Right ventricle myocardium inferior (tissue), 1 donor: ENCODE measurements around the gene SLC35F4. TPM values are rescaled to one million over a fixed set of nuclear protein-coding genes. Genes with fewer than 3 reads are reported as not detected.

Source experiments
- ATAC-seq: fragments of 200-7000 bp; cut with Tn5 transposase; one replicate; pipeline ENCODE4 v1.9.1; 2020; ENCODE audit warnings: mild to moderate bottlenecking, moderate library complexity
- DNase-seq: peaks from one replicate; pipeline ENCODE4 v3.0.0; 2021; ENCODE audit errors: missing footprints
- intact Hi-C: fragments of 100-400 bp; cut with DNase I; formaldehyde crosslinking; loops from one replicate; pipeline ENCODE4 v1.11.0; 2022
- total RNA-seq: library from RNA; stranded (reverse); fragmentation: NEBNext Ultra II Directional; extraction: Animal tissue kit (Norgen Biotek cat#: 25700); gene quantifications from one replicate; pipeline ENCODE4 v1.2.1, GENCODE V29; 2021
- donor health status: DM: no; HTN: yes; CAD: no; lungs with severe emphysema.

The SLC35F4 gene
- total RNA-seq, 1 donor from 2014 or later: not detected

DNA sequence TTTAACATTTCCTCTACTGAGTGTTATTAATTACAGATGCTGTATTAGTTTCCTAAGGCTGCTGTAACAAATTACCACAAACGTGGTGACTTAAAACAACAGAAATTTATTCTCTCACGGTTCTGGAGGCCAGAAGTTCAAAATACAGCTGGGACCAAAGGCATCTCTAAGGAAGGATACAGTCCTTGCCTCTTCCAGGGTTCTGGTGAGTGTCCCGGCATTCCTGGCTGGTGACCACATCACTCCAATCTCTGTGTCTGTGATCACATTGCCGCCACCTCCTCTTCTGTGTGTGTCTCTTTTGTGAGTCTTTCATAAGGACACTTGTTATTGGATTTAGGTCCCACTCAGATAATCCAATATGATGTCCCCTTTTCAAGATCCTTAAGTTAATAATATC, 287.1 kb downstream of the SLC35F4 start:
- DNase-seq: no peak
- intact Hi-C loops: no loop called here
- ATAC-seq: no peak

DNA sequence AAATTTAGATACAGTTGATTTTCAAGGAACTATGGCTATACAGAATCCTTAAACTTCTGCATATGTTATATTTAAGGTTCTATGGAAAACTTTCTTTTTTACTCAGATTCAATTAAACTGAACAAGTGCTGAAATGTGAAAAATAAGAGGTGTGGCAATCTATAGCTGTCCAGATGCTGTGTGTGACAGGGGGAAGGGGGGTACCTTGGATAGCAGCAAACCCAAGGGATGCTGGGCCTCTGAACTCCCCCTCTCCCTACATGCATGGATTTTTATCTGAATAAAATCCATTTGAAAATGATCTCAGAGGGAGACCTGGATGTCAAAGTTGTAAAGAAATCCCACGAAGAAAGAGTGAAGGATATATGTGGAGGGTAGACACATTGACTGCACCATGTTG, 289.4 kb downstream of the SLC35F4 start:
- ATAC-seq (no peak), DNase-seq (no peak)
- intact Hi-C loops: no loop called here

DNA sequence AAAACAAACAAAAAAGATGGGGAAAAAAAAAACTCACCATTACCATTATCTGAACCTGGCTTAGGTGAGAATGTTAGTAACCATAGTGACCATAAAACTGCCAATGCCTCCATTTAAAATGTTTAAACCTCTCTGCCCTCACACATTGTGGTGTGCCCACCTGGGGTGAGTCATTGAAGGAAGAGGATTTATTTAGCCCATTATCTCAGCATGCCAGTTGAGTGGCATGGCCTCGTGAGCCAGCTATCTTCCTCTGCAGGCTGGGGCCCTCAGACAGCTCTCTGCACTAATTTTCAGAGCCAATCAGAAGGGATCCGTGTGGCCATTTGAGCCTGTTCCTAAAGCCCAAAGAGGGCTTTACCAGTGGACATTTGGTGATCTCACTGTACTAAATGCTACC, 290.4 kb downstream of the SLC35F4 start:
- DNase-seq (no peak), ATAC-seq (no peak)
- intact Hi-C loops: no loop called here

DNA sequence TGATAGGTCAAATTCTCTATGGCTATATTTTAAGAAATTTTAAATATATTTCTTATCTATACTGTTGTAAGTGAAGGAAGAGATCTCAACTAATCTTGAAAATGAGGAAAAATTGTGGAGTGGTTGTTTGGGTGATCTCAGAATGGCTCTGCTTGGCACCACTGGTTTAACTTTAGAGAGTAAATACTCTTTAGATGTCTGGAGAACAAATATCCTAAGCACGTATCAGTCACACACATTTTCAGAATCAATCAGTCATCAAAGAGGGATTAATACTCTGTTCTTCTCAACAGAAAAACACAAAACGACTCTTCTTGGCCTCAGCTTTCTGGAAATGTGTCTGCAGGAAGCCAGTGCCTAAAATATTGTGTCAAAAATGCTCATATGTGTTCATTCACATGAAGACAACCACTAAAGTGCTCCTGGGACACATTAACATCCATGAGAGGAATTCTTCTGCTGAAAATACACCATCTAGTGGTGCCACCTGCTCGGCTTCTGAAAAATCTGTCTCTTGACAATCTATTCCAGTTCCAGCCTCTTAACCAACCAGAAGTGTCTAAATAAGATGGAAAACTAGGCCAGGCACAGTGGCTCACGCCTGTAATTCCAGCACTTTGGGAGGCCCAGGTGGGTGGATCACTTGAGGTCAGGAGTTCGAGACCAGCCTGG, 291.1 kb downstream of the SLC35F4 start:
- DNase-seq (no peak), ATAC-seq (no peak)
- intact Hi-C loops: no loop called here

DNA sequence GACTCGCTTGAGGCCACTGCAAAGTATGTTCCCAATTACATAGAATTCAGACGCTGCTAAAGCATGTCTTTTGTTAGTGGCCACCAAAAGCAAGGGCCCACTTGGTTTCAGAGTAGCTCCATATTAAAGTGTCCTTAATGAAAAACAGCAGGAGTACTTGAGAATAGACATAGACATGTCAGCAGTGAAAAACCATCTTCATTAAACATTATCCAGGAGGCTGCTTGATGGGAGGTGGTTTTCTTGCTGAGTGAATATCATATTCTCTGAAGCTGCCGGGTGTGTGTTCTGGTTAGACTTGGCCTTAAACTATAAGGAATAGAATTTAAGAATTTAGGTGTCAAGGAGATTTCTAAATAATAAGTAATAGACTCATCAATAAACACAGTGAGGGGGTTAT, 292.7 kb downstream of the SLC35F4 start:
- intact Hi-C loops: no loop called here
- ATAC-seq: no peak
- DNase-seq: no peak

DNA sequence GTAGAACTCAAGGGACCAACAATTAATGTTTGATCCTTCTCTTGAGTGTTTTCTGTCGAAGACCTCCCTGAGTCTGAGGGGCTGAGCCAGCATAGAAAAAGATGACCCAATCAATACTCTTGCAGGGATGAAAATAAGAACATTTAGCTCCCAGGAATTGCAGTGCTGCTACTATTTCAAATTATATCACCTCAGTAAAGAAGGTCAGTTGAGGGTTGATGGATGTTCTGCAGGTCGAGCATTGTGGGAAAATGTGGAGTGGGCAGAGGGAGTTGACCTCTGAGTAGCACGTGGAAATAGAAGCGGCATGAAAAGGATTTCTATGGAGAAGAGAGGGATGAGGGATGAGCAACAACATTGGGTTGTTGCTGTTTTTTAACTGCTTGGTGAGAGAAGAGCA, 297.3 kb downstream of the SLC35F4 start:
- no peak for DNase-seq
- ATAC-seq: no peak
- intact Hi-C loops: no loop called here

DNA sequence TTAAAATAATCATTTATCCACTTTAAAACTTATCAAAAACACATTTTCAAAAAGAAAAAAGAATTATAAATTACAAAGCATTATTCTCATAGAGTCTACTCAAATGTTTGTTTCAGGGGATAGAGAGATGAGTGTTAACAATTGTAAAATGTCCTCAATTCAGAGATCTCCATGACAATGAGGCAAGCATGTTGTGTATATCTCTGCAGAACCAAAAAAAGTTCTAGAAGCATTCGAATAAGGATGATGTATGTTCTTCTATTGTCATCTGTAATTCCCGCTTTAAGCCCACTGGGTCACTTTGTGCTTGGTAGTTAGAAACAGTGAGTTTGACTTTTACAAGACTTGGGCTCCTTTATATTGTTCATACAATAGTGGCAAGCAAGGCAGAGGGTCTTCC, 298.7 kb downstream of the SLC35F4 start:
- no peak for ATAC-seq
- DNase-seq: no peak
- intact Hi-C loops: no loop called here

DNA sequence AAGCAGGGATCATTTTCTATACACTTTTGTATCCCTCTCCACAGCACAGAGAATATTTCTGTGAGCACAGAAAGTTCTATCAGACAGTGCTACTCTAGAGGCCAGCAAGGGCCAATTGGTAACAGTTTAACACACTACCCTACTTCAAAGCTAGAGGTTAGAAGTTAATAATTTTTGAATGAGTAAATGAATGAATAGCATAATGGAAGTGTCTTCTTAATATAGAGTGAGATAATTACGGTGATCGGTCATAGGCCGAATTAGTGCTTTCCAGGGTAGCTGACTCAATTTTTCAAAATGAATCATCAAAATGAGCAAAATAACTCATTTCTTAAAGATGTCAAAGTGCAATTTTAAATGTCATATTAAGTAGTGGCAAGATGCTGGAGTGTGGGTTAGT, 305.2 kb downstream of the SLC35F4 start:
- intact Hi-C loops: no loop called here
- ATAC-seq (no peak), DNase-seq (no peak)

DNA sequence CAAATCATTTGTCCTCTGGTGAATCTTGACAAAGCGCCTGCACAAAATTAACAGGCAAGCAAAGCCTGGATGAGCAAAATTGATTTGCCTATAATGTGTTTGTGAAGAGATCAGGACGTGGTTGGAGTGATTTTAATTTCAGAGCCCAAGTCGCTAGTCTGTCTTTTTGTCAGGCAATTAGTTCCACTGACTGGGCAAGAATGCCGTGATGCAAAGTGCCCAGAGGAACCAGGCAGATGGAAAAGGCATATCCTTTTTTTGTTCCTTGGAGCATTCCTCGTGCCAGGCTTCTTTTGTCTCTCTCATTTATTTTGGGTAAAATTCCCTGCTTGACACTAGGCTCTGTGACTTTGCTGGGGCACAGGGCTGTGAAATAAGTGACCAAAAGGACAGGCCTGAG, 306.3 kb downstream of the SLC35F4 start:
- no peak for ATAC-seq
- intact Hi-C loops: no loop called here
- no peak for DNase-seq

DNA sequence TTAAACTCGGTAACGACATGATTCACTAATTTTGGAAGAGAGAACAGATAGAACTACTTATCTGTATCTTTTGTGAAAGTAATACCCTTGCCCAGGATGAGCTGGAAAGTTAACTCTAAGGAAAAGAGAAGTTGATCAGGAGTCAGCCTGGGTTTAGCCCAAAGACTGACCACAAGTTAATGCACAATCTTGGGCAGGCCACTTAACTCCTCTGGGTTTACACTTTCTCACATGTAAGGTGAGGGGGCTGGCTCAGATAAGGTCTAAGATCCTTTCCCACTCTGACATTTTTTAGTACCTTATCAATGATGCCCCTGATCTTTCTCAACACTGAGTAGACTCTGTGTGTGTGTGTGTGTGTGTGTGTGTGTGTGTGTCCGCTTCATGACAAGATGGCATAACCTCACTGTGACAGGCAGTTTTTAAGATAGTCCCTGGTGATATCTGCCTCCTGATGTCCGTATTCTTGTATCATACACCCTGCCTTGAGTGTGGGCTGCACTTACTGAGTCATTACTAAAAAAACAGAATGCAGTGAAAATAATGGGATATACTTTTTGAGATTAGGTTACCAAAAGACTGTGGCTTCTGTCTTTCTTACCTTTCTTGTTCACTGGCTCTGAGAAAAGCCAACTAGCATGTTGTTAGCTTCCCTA, 316.0 kb downstream of the SLC35F4 start:
- intact Hi-C loops: no loop called here
- ATAC-seq (no peak), DNase-seq (no peak)

DNA sequence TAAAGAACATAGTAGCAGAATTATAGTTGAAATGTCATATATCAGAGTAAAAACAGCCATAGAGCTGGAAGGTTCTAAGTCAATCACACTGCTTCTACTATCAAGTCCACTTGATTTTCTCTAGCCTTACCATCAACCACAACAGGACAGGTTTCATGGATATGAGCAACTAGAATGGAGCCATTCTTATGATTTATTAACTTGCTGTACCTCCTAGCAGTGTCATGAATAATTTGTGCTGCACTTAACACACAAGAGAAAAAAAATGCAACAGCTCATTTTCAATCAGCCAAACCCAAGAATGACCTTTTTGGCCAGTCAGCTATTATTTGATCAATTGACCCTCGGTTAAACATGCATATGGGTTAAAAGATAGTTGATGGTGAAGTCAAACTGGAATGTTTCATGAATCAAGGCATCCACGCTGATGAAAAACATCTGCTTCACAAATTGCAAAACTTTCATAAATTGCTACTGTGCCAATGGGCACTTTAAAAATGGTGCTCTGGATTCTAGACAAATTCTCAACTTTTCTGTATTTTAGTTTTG, 316.8 kb downstream of the SLC35F4 start:
- no peak for DNase-seq
- intact Hi-C loops: no loop called here
- ATAC-seq: no peak

DNA sequence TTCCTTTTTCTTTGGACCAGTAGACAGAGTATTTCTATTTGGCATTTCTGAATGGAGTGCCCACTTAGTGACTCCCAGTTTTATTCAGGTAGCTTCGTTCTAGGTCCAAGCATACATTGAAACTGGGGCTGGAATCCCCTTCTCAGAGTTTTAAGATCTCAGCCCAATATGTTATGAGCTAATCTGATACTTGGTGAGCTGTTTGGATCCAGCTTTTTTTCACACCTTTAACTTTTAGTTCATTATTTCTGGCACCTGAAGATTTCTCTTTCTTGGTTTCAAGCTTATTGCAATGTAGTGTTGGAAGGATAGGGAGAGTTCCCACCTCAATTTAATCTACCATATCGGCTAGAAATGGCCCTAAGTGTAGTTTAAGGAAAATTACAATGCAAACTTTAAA, 318.8 kb downstream of the SLC35F4 start:
- no peak for ATAC-seq
- DNase-seq: no peak
- intact Hi-C loops: no loop called here

DNA sequence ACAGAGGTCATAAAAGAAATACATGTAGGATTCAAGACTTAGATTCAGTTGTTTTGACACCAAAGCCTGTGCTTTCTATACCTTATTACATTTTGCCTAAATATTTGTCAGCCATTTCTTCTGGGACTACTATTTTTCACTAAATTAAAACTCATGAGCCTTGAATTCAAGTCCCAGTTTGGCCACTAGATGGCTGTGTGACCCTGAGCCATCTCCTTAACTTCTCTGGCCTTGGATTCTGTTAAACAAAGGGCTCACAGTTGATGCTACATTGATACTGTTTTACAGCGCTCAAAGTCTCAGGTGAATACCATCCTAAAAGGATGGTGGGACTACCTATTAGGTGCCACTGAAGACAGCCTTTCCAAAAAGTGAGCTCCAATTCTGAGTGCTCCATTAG, 332.7 kb downstream of the SLC35F4 start:
- intact Hi-C loops: no loop called here
- ATAC-seq (no peak), DNase-seq (no peak)

DNA sequence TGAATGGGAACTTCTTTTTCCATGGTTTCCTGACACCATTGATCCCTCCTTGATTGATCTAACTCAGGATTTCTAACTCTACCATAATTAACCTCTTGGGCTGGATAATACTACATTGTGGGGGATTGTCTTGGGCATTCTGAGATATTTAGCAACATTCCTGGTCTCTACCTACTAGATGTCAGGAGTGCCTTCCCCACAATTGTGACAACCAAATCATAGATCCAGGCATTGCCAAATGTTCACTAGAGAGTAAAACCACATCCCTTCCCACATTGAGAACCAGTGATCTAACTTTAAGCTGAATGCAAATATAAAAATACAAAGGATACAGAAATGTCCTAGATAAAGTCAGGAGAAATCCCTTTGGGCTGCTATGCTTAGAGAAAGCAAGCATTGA, 335.3 kb downstream of the SLC35F4 start:
- intact Hi-C loops: no loop called here
- DNase-seq: no peak
- no peak for ATAC-seq

DNA sequence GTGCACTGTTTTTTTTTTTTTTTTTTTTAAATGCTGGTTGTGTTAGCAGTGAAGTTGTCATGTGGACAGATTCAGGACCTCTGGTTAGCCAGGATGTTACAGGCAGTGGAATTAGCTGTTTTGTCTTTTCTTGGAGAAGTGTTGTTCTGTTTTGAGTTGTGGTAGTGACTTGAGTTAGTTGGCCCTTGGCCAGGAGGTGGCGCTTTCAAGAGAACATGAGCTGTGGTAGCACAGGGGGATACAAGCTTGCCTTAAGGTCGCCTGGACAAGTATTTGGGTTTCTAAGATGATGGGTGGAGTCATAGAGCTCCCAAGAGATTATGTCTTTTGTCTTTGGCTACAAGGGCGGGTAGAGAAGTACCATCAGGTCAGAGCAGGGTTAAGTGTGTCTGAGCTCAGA, 338.9 kb downstream of the SLC35F4 start:
- no peak for DNase-seq

DNA sequence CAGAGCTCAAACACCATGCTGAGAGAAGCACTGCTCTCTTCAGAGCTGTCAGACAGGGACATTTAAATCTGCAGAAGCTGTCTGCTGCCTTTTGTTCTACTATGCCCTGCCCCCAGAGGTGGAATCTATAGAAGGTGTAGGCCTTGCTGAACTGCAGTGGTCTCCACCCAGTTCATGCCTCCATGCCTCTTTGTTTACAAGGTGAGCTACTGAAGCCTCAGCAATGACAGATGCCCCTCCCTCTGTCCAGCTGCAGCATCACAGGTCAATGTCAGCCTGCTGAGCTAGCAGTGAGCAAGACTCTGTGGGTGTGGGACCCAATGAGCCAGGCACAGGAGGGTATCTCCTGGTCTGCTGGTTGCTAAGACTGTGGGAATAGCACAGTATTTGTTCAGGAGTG, 346.8 kb downstream of the SLC35F4 start:
- intact Hi-C loops: no loop called here
- ATAC-seq: no peak
- DNase-seq: no peak

More for the DNA sequence above, 338.9 kb downstream of the SLC35F4 start:
- ATAC-seq: no peak
- intact Hi-C loops: no loop called here
